CD4-positive, CD25-positive, alpha-beta regulatory T cell (primary cell): ENCODE data around the gene RFX2. TPM values are rescaled to one million over a fixed set of nuclear protein-coding genes. Genes with fewer than 3 reads are reported as not detected.

ENCODE experiments used
- ATAC-seq, 2 donors: fragments of 150-1000 bp; cut with Tn5 transposase; one replicate each; pipeline ENCODE4 v1.10.0; 2021; ENCODE audit warnings: low read depth in 2 of 2, moderate number of reproducible peaks in 2 of 2, moderate library complexity in 1 of 2
- DNase-seq, 3 donors: peaks; one replicate each; pipeline versions ENCODE4 v3.0.0 to v3.0.0-alpha.2; 2012 to 2022; ENCODE audit warnings: mixed read lengths in 1 of 3
- H3K27ac ChIP-seq: one replicate; pipeline ENCODE4 v1.7.0; 2013; ENCODE audit warnings: mild to moderate bottlenecking, low read length; ENCODE audit not compliant: insufficient read depth, poor library complexity, severe bottlenecking
- H3K27me3 ChIP-seq: one replicate; pipeline ENCODE4 v1.7.0; 2013; ENCODE audit warnings: low read length; ENCODE audit not compliant: control insufficient read depth, insufficient read depth
- H3K36me3 ChIP-seq: one replicate; pipeline ENCODE4 v1.7.0; 2013; ENCODE audit warnings: mild to moderate bottlenecking, low read length, moderate library complexity; ENCODE audit not compliant: control insufficient read depth, insufficient read depth
- H3K4me1 ChIP-seq: 2 replicates; pipeline ENCODE4 v1.7.0; 2013; ENCODE audit warnings: mild to moderate bottlenecking, low read length; ENCODE audit not compliant: insufficient read depth, control insufficient read depth, poor library complexity, severe bottlenecking
- H3K4me3 ChIP-seq: one replicate; pipeline ENCODE4 v1.7.0; 2013; ENCODE audit warnings: low read depth, mild to moderate bottlenecking, low read length, moderate library complexity
- H3K9me3 ChIP-seq, 2 experiments: 1 replicate in 1 of 2; 2 replicates in 1 of 2; pipeline ENCODE4 v1.7.0; 2013; ENCODE audit warnings: low read length in 2 of 2, mild to moderate bottlenecking in 1 of 2, moderate library complexity in 1 of 2; ENCODE audit not compliant: control insufficient read depth in 2 of 2
- H3K27ac Mint-ChIP-seq, 3 donors: one replicate each; pipeline ENCODE4 v1.8.0; 2020 to 2022; ENCODE audit warnings: mild to moderate bottlenecking in 3 of 3, mixed read lengths in 3 of 3, moderate library complexity in 2 of 3
- H3K27me3 Mint-ChIP-seq: one replicate; pipeline ENCODE4 v1.8.0; 2022; ENCODE audit warnings: mild to moderate bottlenecking, mixed read lengths
- H3K36me3 Mint-ChIP-seq: one replicate; pipeline ENCODE4 v1.8.0; 2020; ENCODE audit warnings: mixed read lengths
- H3K4me1 Mint-ChIP-seq, 4 donors: one replicate each; pipeline ENCODE4 v1.8.0; 2020 to 2022; ENCODE audit warnings: mixed read lengths in 4 of 4, mild to moderate bottlenecking in 1 of 4
- H3K4me3 Mint-ChIP-seq, 4 donors: one replicate each; pipeline ENCODE4 v1.8.0; 2020 to 2022; ENCODE audit warnings: mild to moderate bottlenecking in 4 of 4, mixed read lengths in 4 of 4, moderate library complexity in 3 of 4
- H3K9me3 Mint-ChIP-seq, 7 donors: one replicate each; pipeline ENCODE4 v1.8.0; 2020 to 2022; ENCODE audit warnings: mixed read lengths in 7 of 7, mild to moderate bottlenecking in 3 of 7, moderate library complexity in 2 of 7
- polyA plus RNA-seq, 4 donors: library from polyadenylated mRNA; unstranded; fragments of 300-500 nt; fragmentation: Illumina TruSeq; gene quantifications; one replicate each; pipeline ENCODE4 v1.2.3, GENCODE V29; 2021
- total RNA-seq: library from RNA; stranded (reverse); gene quantifications from one replicate; pipeline ENCODE4 v1.2.3, GENCODE V29; 2022

RFX2 gene
- total and polyA plus RNA-seq, 5 donors from 2014 or later, result 1.3 to 3.3 (median 2.3) TPM

DNA sequence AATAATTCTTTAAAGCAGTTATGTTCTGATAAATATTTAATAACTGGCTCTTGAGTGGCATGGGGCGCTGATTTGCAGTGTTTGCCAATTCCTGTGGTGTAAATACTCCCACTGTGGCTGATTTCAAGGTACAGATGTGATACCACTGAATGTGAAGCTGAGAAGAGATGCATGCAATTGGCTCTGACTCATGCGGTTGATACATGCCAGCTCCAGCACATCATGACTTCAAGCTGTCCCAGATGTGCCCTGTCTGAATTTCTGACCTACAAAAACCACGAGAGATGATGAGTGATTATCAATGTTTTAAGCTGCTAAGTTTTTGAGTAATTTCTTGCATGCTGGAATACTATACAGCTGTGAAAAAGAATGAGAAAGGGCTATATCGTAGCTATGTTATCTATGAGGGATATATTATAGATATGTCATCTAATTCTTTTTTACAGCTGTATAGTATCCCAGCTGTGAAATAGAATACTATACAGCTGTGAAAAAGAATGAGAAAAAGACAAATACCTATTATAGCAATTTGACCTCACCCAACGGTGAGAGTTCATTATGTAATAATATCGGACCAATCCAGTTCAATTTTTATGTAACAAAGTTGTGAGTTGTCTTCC is 17.5 kb upstream of the RFX2 start:
- Mint-ChIP-seq H3K4me3 (no peak overlapping the region), H3K9me3 (peaks cover 0 to 3% (median 0%) of the 10 kb centered on the region in 7 donors), H3K27ac (no peak overlapping the region), H3K4me1 (peaks cover 0 to 2% (median 0%) of the 10 kb centered on the region in 4 donors), H3K27me3 (peaks cover 15% of the 10 kb centered on the region), H3K36me3 (no peaks in the 10 kb centered on the region)
- Histone ChIP-seq H3K4me1 (no peaks in the 10 kb centered on the region), H3K27ac (no peak overlapping the region), H3K27me3 (no peaks in the 10 kb centered on the region), H3K9me3 (peaks cover 0 to 5% of the 10 kb centered on the region in 2 experiments), H3K4me3 (no peak overlapping the region), H3K36me3 (no peaks in the 10 kb centered on the region)
- DNase-seq (no peak), ATAC-seq (no peak)

DNA sequence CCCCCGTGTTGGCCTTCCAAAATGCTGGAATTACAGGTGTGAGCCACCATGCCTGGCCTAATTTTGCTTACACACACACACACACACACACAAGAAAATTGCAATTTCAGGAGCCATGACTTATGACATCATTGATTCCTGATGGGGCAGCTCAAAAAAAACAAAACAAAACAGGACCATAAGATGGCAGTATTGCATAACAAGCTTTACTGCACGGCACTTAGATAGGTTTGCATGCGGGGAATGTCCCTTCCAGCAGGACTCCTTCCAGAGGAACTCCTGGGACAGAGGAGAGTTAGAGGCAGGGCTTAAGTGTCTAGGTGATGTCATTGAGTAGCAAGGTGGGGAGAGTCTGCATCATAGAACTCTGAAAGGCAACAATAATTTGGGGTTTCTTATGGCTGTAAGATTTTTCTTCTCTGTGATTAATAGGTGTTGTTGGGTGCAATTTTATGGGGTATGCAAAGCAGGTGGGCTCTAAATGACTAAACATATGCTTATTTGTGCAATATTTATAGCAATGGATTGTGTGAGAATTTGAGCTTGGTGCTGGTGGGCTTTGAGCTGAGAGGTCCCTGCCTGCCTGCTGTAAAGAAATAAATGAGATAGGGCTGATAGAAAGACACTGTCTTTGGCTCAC is 16.2 kb upstream of the RFX2 start:
- no peak overlapping the region for H3K27ac ChIP-seq
- no peak overlapping the region for H3K27ac Mint-ChIP-seq
- peaks cover 0 to 2% (median 0%) of the 10 kb centered on the region in 4 donors for H3K4me1 Mint-ChIP-seq
- no peaks in the 10 kb centered on the region for H3K36me3 Mint-ChIP-seq
- no peaks in the 10 kb centered on the region for H3K36me3 ChIP-seq
- H3K4me3 Mint-ChIP-seq, result no peak overlapping the region
- no peak overlapping the region for H3K4me3 ChIP-seq
- DNase-seq, result peak in 1 of 3 donors; percentile 70
- H3K27me3 Mint-ChIP-seq, result peaks cover 15% of the 10 kb centered on the region
- peaks cover 0 to 5% of the 10 kb centered on the region in 2 experiments for H3K9me3 ChIP-seq
- peaks cover 0 to 3% (median 0%) of the 10 kb centered on the region in 7 donors for H3K9me3 Mint-ChIP-seq
- H3K27me3 ChIP-seq, result no peaks in the 10 kb centered on the region
- no peak for ATAC-seq
- no peaks in the 10 kb centered on the region for H3K4me1 ChIP-seq

GRCh38 chr19:6125571-6125989 is 15.3 kb upstream of the RFX2 start:
- peak overlapping the region in 1 of 3 donors; percentile 36 for H3K27ac Mint-ChIP-seq
- Histone ChIP-seq H3K4me3 (no peak overlapping the region), H3K9me3 (peaks cover 0 to 5% of the 10 kb centered on the region in 2 experiments), H3K36me3 (no peaks in the 10 kb centered on the region), H3K27ac (no peak overlapping the region), H3K27me3 (no peaks in the 10 kb centered on the region), H3K4me1 (no peaks in the 10 kb centered on the region)
- no peaks in the 10 kb centered on the region for H3K36me3 Mint-ChIP-seq
- peaks cover 0 to 3% (median 0%) of the 10 kb centered on the region in 7 donors for H3K9me3 Mint-ChIP-seq
- ATAC-seq, result peak; percentile 76 to 79
- H3K4me1 Mint-ChIP-seq, result peaks cover 0 to 2% (median 0%) of the 10 kb centered on the region in 4 donors
- H3K27me3 Mint-ChIP-seq, result peaks cover 15% of the 10 kb centered on the region
- peak; percentile 47 to 84 (median 76) for DNase-seq
- no peak overlapping the region for H3K4me3 Mint-ChIP-seq

GRCh38 chr19:6119031-6119430 is 8.7 kb upstream of the RFX2 start:
- no peak overlapping the region for H3K27ac Mint-ChIP-seq
- Histone ChIP-seq H3K27me3 (peaks cover 3% of the 10 kb centered on the region), H3K27ac (no peak overlapping the region), H3K9me3 (peaks cover 0 to 2% of the 10 kb centered on the region in 2 experiments), H3K4me1 (no peaks in the 10 kb centered on the region), H3K4me3 (no peak overlapping the region), H3K36me3 (no peaks in the 10 kb centered on the region)
- H3K9me3 Mint-ChIP-seq, result peaks cover 0 to 15% (median 4%) of the 10 kb centered on the region in 7 donors
- H3K4me3 Mint-ChIP-seq, result no peak overlapping the region
- no peaks in the 10 kb centered on the region for H3K36me3 Mint-ChIP-seq
- H3K27me3 Mint-ChIP-seq, result peaks cover 30% of the 10 kb centered on the region
- ATAC-seq (no peak), DNase-seq (no peak)
- H3K4me1 Mint-ChIP-seq, result no peaks in the 10 kb centered on the region

DNA sequence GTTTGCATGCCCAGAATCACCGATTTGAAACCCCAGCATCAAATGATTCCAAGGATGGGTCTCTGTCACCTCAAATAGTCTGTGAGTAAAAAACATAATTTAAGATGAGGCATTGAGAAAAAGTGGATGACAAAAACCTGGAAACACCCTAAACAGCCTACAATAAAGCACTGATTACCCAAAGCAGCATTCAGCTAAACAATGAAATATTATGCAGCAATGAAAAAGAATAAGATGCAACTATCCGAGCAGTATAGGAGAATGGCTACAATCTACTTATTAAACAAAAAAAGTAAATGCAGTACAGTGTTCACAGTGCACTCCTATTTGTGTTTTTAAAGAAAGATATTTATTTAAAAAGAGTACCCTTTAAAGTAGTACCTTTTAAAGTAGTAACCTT is 7.7 kb upstream of the RFX2 start:
- no peaks in the 10 kb centered on the region for H3K4me1 ChIP-seq
- H3K4me3 ChIP-seq, result no peak overlapping the region
- H3K27ac ChIP-seq, result no peak overlapping the region
- Mint-ChIP-seq H3K9me3 (peaks cover 0 to 15% (median 4%) of the 10 kb centered on the region in 7 donors), H3K4me1 (peaks cover 0 to 5% (median 0%) of the 10 kb centered on the region in 4 donors), H3K27me3 (peaks cover 22% of the 10 kb centered on the region), H3K4me3 (no peak overlapping the region), H3K36me3 (no peaks in the 10 kb centered on the region), H3K27ac (no peak overlapping the region)
- no peaks in the 10 kb centered on the region for H3K36me3 ChIP-seq
- ATAC-seq (no peak), DNase-seq (no peak)
- H3K27me3 ChIP-seq, result peaks cover 3% of the 10 kb centered on the region
- peaks cover 0 to 2% of the 10 kb centered on the region in 2 experiments for H3K9me3 ChIP-seq

- Mint-ChIP-seq H3K4me3 (no peak overlapping the region), H3K9me3 (peaks cover 0 to 15% (median 4%) of the 10 kb centered on the region in 7 donors), H3K36me3 (no peaks in the 10 kb centered on the region), H3K4me1 (peaks cover 0 to 5% (median 0%) of the 10 kb centered on the region in 4 donors), H3K27me3 (peaks cover 19% of the 10 kb centered on the region), H3K27ac (peak overlapping the region in 1 of 3 donors; percentile 52)
- peaks cover 3% of the 10 kb centered on the region for H3K27me3 ChIP-seq
- no peak overlapping the region for H3K4me3 ChIP-seq
- DNase-seq, result no peak
- ATAC-seq, result no peak
- H3K27ac ChIP-seq, result no peak overlapping the region
- no peaks in the 10 kb centered on the region for H3K36me3 ChIP-seq
- no peaks in the 10 kb centered on the region for H3K4me1 ChIP-seq
- peaks cover 0 to 2% of the 10 kb centered on the region in 2 experiments for H3K9me3 ChIP-seq
These were observed 7.2 kb upstream of the RFX2 start for GRCh38 chr19:6117534-6117933.

DNA sequence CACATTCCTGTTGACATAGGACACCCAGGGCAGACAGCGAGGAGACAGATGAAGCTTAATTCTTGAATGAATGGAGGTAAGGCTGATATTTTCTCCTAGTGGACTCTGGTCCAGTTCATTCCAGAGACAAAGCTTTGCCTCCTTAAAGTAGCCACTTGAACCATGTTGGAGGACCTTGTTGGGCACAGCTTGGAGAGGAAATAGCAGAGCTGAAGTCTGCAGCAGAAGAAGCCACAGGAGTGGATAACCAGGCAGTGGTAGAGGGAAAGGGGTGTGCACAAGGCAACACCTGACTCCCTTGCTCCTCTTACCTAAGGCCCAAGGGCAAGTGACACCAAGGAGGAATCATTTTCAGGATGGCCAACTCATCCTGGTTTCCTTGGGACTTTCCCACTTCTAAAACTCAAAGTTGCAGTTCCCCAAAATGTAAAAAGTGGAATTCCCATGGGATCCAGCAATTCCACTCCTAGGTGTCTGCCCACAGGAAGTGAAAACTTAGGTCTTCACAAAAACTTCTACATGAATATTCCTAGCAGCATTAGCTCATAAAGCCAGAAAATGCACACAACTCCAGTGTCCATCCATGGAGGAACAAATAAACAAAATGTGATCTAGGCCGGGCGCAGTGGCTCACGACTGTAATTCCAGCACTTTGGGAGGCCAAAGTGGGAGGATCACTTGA is 6.6 kb upstream of the RFX2 start:
- Mint-ChIP-seq H3K4me1 (peaks cover 0 to 9% (median 0%) of the 10 kb centered on the region in 4 donors), H3K27ac (peak overlapping the region in 1 of 3 donors; percentile 57), H3K27me3 (peaks cover 19% of the 10 kb centered on the region), H3K9me3 (peaks cover 0 to 15% (median 4%) of the 10 kb centered on the region in 7 donors), H3K4me3 (no peak overlapping the region), H3K36me3 (no peaks in the 10 kb centered on the region)
- Histone ChIP-seq H3K4me3 (no peak overlapping the region), H3K27me3 (peaks cover 3% of the 10 kb centered on the region), H3K4me1 (no peaks in the 10 kb centered on the region), H3K36me3 (no peaks in the 10 kb centered on the region), H3K9me3 (peaks cover 0 to 2% of the 10 kb centered on the region in 2 experiments), H3K27ac (no peak overlapping the region)
- ATAC-seq (no peak), DNase-seq (no peak)
